ENCODE data around the gene BRD3OS.

GRCh38 chr9:134071149-134071548 is 45.9 kb downstream of the BRD3OS start:
- TF ChIP-seq POLR2A (IDR thresholded peaks at IDR 0.05; ENCODE audit: low read depth, low read length) (no peak), CTCF (IDR thresholded peaks at IDR 0.05; ENCODE audit: extremely low read depth in 1 of 2, insufficient read depth in 1 of 2, low read depth in 1 of 2, low read length in 2 of 2) (no peak), JUN (IDR thresholded peaks at IDR 0.05; ENCODE audit: borderline replicate concordance, insufficient read depth, insufficient read length, low read depth) (no peak), EZH2 (IDR thresholded peaks at IDR 0.05; ENCODE audit: borderline replicate concordance, low read depth, low read length, severe bottlenecking) (no peak), FOS (IDR thresholded peaks at IDR 0.05; ENCODE audit: borderline replicate concordance, insufficient read depth, low read length) (no peak), MAX (IDR thresholded peaks at IDR 0.05; ENCODE audit: insufficient read depth, insufficient read length) (no peak), POLR2AphosphoS5 (IDR thresholded peaks at IDR 0.05; ENCODE audit: insufficient read depth, low read depth, low read length) (no peak)
